ENCODE data around the gene ADGRG1.

DNA sequence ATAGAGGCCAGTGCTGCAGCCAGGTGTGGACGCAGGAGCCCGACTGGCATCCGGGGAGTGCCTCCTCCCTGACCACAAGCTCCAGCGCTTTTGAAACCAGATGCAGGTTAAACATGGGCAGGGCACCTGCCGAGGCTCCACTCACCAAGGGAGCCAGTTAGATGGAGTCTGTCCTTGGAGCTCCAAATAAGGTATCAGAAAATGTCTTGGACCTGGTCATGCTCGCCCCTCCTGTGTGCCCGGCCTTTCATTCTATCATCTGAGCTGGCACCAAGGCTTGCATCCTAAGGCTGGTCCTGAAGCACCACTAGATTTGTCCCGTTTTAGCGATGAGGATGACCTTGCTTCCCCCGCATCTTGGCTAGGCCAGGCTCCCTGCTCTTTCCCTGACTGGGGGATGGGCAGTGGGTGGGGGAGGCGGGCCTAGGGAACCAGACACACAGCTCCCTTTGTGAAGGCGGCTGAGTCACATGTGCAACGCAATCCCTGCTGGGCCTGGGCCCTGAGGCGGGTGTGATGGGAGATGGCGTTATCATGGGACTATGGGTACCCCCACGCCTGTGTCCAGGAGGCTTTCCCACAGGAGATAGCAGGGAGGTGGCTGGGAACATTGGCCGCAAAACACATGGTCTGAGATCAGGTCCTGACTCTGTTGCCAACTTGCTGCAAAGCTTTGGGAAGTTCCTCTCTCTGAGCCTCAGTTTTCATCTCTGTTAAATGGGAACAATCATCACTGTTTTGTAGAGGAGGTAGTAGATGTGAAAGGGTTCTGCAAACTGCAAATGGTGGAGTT, 5.0 kb upstream of the ADGRG1 start:
- no peak for TF ChIP-seq CTCF (IDR thresholded peaks at IDR 0.05; ENCODE audit: borderline replicate concordance, extremely low read depth, low read length, poor library complexity, severe bottlenecking)
- no peak for TF ChIP-seq EZH2 (IDR thresholded peaks at IDR 0.05; ENCODE audit: borderline replicate concordance, low read depth, low read length, severe bottlenecking)

All from DND-41 (cell line).